ENCODE data around the gene TNFSF13B.
"Not testable (repeated sequence)": the region's sequence is repeated elsewhere in the genome, so short reads cannot be mapped to it uniquely, and the experiment has no call there.

Gene TNFSF13B

GRCh38 chr13:108274718-108275117 is 5.2 kb downstream of the TNFSF13B start:
- intact Hi-C loops (cut with DNase I), result no loop called here
- no peak for DNase-seq

GRCh38 chr13:108276060-108276459 is 6.5 kb downstream of the TNFSF13B start:
- intact Hi-C loops (cut with DNase I), result no loop called here
- DNase-seq, result no peak

GRCh38 chr13:108278466-108278865 is 8.9 kb downstream of the TNFSF13B start:
- DNase-seq, result no peak
- intact Hi-C loops (cut with DNase I), result no loop called here

GRCh38 chr13:108281901-108282300 is 12.4 kb downstream of the TNFSF13B start:
- intact Hi-C loops (cut with DNase I), result no loop called here
- DNase-seq, result no peak

GRCh38 chr13:108283110-108283509 is 13.6 kb downstream of the TNFSF13B start:
- DNase-seq, result no peak
- intact Hi-C loops (cut with DNase I), result no loop called here

- DNase-seq, result no peak
- intact Hi-C loops (cut with DNase I), result no loop called here
Measured at GRCh38 chr13:108288741-108289140, 19.2 kb downstream of the TNFSF13B start.

GRCh38 chr13:108289819-108290218 is 20.3 kb downstream of the TNFSF13B start:
- no peak for DNase-seq
- intact Hi-C loops (cut with DNase I), result no loop called here

GRCh38 chr13:108297114-108297513 is 27.6 kb downstream of the TNFSF13B start:
- no peak for DNase-seq
- intact Hi-C loops (cut with DNase I), result no loop called here

- DNase-seq, result no peak
- intact Hi-C loops (cut with DNase I), result no loop called here
Measured at GRCh38 chr13:108302279-108302678, 32.8 kb downstream of the TNFSF13B start.

GRCh38 chr13:108304170-108305016 is 34.9 kb downstream of the TNFSF13B start:
- DNase-seq, result no peak
- intact Hi-C loops (cut with DNase I), result no loop called here

GRCh38 chr13:108305655-108306054 is 36.1 kb downstream of the TNFSF13B start:
- intact Hi-C loops (cut with DNase I), result no loop called here
- no peak for DNase-seq

- DNase-seq, result no peak
- intact Hi-C loops (cut with DNase I), result no loop called here
Measured at GRCh38 chr13:108306860-108307259, 37.3 kb downstream of the TNFSF13B start.

GRCh38 chr13:108311596-108311995 is 42.1 kb downstream of the TNFSF13B start:
- DNase-seq; intact Hi-C loops (cut with DNase I): not testable (repeated sequence)

GRCh38 chr13:108313382-108313781 is 43.9 kb downstream of the TNFSF13B start:
- intact Hi-C loops (cut with DNase I), result no loop called here
- DNase-seq, result no peak

GRCh38 chr13:108315273-108315672 is 45.8 kb downstream of the TNFSF13B start:
- DNase-seq, result no peak
- intact Hi-C loops (cut with DNase I), result no loop called here

- no peak for DNase-seq
- intact Hi-C loops (cut with DNase I), result no loop called here
Measured at GRCh38 chr13:108315991-108316390, 46.5 kb downstream of the TNFSF13B start.

- no peak for DNase-seq
- intact Hi-C loops (cut with DNase I), result no loop called here
Measured at GRCh38 chr13:108316413-108316812, 46.9 kb downstream of the TNFSF13B start.

- DNase-seq, result peak in 2 of 42 donors; percentile 15 to 35
- intact Hi-C loops (cut with DNase I), result loop anchor here (10.0 kb wide), 1 partner anchor 572 kb away; no protein-coding TSS in a partner anchor
Measured at GRCh38 chr13:108322206-108322824, 52.8 kb downstream of the TNFSF13B start.

- intact Hi-C loops (cut with DNase I), result loop anchor here (10.0 kb wide), 1 partner anchor 572 kb away; no protein-coding TSS in a partner anchor
- DNase-seq, result no peak
Measured at GRCh38 chr13:108323031-108323430, 53.5 kb downstream of the TNFSF13B start.

GRCh38 chr13:108325863-108326262 is 56.3 kb downstream of the TNFSF13B start:
- no peak for DNase-seq
- intact Hi-C loops (cut with DNase I), result loop anchor here (10.0 kb wide), 1 partner anchor 569 kb away; no protein-coding TSS in a partner anchor

Data from head of caudate nucleus (tissue), 42 donors.